GM08714 (cell line): ENCODE results near the gene TPM3.
A peak's percentile ranks its signal among the peaks of the same experiment; 100 is the strongest.

ENCODE experiments used
- H3K4me3 ChIP-seq: fragments of 200-500 bp; sonication (Bioruptor generic); 2 replicates; pipeline ENCODE4 v1.5.1; 2014; ENCODE audit warnings: mild to moderate bottlenecking, low read length, inconsistent platforms
- ZNF274 ChIP-seq: IDR thresholded peaks from 2 replicates; pipeline ENCODE4 v1.6.1; 2012; ENCODE audit warnings: mild to moderate bottlenecking, low read depth, low read length

The TPM3 gene

GRCh38 chr1:154186852-154187501, 4.9 kb downstream of the TPM3 start:
- TF ChIP-seq ZNF274 = no peak
- no peak overlapping the region for H3K4me3 ChIP-seq

DNA sequence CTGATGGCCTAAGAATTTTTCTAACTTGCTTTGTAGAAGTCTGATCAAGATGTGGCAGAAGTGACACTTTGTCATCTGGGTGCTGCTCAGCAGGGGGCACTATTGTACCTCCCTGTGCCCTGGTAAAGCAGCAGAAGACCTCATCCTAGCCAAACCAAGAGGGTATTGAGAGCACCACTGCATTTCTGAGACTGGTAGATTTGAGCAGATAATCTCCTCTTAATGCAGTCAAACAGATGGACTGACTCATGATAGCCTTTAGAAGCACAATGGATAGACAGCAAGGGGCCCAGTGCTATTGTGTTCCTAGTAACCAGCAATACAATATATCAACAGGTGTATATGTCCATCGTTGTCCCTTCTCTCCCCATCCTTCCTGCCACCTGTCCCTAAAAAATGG, 5.7 kb downstream of the TPM3 start:
- H3K4me3 ChIP-seq = no peak overlapping the region
- no peak for TF ChIP-seq ZNF274

DNA sequence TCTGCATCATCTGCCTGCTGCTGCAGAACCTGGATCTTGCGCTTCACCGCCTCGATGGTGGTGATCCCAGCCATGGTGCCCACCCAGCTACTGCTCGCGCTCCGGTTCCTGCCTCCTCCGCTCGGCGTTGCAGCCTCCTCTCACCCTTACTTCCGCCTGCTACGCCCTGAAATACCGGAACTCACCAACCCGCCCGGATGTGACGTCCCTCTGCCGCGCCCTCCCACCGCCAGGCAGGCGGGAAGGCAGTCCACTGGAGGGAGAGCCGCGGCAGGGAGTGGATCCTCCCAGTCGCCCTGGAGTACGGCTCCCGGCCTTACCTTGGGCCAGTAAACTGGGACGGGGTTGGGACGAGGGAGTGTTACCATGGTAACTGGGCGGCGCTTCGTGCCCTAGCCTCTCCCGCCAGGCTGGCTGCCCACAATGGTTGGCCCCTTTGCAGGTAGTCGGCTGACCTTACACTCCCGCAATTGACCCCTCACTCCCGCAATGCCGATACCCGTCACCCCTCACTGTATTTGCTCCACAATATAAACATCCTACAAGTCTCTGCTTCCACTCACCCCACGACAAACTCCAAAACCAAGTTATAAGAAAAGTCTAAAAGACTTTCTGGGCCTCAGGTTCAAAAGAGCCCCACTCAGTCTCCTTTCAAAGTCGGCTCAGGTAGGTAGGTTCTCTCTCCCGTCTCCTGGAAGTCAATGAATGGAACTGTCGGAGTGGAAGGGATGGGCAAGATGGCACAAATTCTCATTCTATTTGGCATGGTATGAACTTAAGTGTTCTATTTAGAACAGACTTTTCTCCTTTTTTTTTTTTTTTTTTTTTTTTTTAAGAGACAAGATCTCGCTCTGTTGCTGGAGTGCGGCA, 8.6 kb downstream of the TPM3 start:
- TF ChIP-seq ZNF274 = no peak
- H3K4me3 ChIP-seq = peak overlapping the region; percentile 82

- H3K4me3 ChIP-seq = peak overlapping the region; percentile 82
- TF ChIP-seq ZNF274 = no peak
Measured at GRCh38 chr1:154182344-154183045, 9.4 kb downstream of the TPM3 start.

GRCh38 chr1:154181944-154182343, 10.0 kb downstream of the TPM3 start:
- no peak for TF ChIP-seq ZNF274
- H3K4me3 ChIP-seq = peak overlapping the region; percentile 82

- H3K4me3 ChIP-seq = peak overlapping the region; percentile 82
- no peak for TF ChIP-seq ZNF274
Measured at GRCh38 chr1:154179946-154180687, 11.8 kb downstream of the TPM3 start.

GRCh38 chr1:154178911-154179811, 12.7 kb downstream of the TPM3 start:
- peak overlapping the region; percentile 27; the same call in 1 of the 2 replicates for H3K4me3 ChIP-seq
- no peak for TF ChIP-seq ZNF274

DNA sequence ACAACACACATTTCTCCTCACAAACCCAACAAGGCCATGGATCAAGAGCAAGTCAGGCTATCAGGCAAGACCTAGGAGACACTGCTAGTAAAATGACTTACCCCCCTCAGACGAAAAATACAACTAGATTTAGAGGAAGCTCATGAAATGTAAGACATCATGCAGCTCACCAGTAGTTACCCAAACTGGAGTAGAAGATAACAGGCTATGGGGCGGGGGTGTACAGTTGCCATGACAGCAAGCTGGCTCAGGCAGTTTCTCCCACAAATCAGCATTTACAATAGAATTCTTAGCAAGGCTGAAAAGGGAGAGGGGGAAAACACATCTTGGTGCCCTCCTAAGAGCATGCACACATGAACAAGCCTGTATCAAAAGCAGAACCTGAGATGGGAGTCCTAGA, 13.9 kb downstream of the TPM3 start:
- TF ChIP-seq ZNF274 = no peak
- no peak overlapping the region for H3K4me3 ChIP-seq

GRCh38 chr1:154176337-154176736, 15.6 kb downstream of the TPM3 start:
- no peak overlapping the region for H3K4me3 ChIP-seq
- no peak for TF ChIP-seq ZNF274

DNA sequence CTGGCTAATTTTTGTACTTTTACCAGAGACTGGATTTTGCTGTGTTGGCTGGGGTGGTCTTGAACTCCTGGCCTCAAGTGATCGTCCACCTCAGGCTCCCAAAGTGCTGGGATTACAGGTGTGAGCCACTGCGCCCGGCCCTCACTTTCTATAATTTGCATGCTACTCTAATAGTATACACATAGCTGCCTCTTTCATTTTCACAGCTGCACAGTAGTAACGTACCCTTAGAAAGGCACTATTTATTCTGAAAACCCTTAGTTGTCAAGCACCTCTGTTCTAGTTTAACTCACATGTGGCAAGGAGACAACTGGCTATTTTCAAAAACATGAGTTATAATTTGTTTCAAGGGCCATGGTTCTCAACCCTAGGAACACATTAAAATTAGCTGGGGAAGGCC, 17.2 kb downstream of the TPM3 start:
- no peak for TF ChIP-seq ZNF274
- H3K4me3 ChIP-seq = no peak overlapping the region

DNA sequence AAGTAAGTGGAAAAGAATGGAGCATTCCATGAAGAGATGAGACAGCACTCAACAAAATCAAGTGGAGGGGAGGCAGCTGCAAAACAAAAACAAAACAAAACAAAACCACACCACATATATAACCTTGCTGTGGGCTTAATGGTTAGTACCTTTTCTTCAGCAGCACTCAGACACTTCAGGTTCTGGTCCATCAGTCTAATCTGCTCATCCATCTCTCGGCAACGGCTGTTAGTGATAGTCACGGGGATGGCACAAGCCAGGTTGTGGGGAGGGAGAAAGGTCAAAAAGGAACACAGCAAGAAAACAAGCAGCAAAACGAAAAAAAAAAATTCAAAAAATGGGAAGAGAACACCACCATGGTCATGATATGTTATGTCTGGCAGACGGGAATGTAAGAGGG, 20.0 kb downstream of the TPM3 start:
- no peak overlapping the region for H3K4me3 ChIP-seq
- no peak for TF ChIP-seq ZNF274

GRCh38 chr1:154171223-154171583, 20.7 kb downstream of the TPM3 start:
- no peak for TF ChIP-seq ZNF274
- no peak overlapping the region for H3K4me3 ChIP-seq

GRCh38 chr1:154170547-154171222, 21.2 kb downstream of the TPM3 start:
- H3K4me3 ChIP-seq = no peak overlapping the region
- no peak for TF ChIP-seq ZNF274

- TF ChIP-seq ZNF274 = no peak
- H3K4me3 ChIP-seq = no peak overlapping the region
Measured at GRCh38 chr1:154167461-154167860, 24.4 kb downstream of the TPM3 start.
